GM23338 (cell line): ENCODE results near the gene ALPP.
"Not testable (repeated sequence)": the region's sequence is repeated elsewhere in the genome, so short reads cannot be mapped to it uniquely, and the experiment has no call there.

ENCODE experiments used
- CTCF ChIP-seq, 2 experiments: fragments of 200-600 bp in 1 of 2; sonication (generic) in 1 of 2; conservative IDR thresholded peaks; 2 replicates each; pipeline versions ENCODE4 v1.5.1 to v1.6.1; 2016 to 2017; ENCODE audit warnings: antibody characterized with exemption in 2 of 2, low read depth in 2 of 2, mild to moderate bottlenecking in 2 of 2, moderate library complexity in 1 of 2
- EZH2 ChIP-seq: fragments of 200-600 bp; sonication (generic); IDR thresholded peaks from one replicate; pipeline ENCODE4 v1.8.0; 2017; ENCODE audit warnings: antibody characterized with exemption, mild to moderate bottlenecking, low read depth; ENCODE audit not compliant: unreplicated experiment
- EZH2phosphoT487 ChIP-seq: fragments of 200-600 bp; sonication (generic); IDR thresholded peaks from one replicate; pipeline ENCODE4 v1.8.1; 2018; ENCODE audit warnings: antibody characterized with exemption; ENCODE audit not compliant: unreplicated experiment
- JUNB ChIP-seq: IDR thresholded peaks from one replicate; pipeline ENCODE4 v1.6.1; 2016; ENCODE audit warnings: antibody characterized with exemption; ENCODE audit not compliant: unreplicated experiment

- not testable (repeated sequence) for TF ChIP-seq CTCF (conservative IDR thresholded peaks at IDR 0.05; ENCODE audit: low read depth in 2 of 2); EZH2phosphoT487; EZH2; JUNB
These were observed at the start of gene ALPP for GRCh38 chr2:232378735-232379151.
